A204.1 (cell line): ENCODE data around the gene SERTAD1.
"Not testable (repeated sequence)": the region's sequence is repeated elsewhere in the genome, so short reads cannot be mapped to it uniquely, and the experiment has no call there.

Experiments used
- FAIRE-seq: peaks from 2 replicates; lab custom pipeline; 2012; peaks lifted over from hg19 to GRCh38; lab: Jason Lieb, UNC

The SERTAD1 gene

GRCh38 chr19:40421993-40422747 is 3.6 kb downstream of the SERTAD1 start:
- no peak for FAIRE-seq

GRCh38 chr19:40420766-40421765 is 4.7 kb downstream of the SERTAD1 start:
- no peak for FAIRE-seq

- FAIRE-seq: no peak
Observed at GRCh38 chr19:40420451-40420765, 5.4 kb downstream of the SERTAD1 start.

GRCh38 chr19:40419780-40420179 is 6.0 kb downstream of the SERTAD1 start:
- no peak for FAIRE-seq

- no peak for FAIRE-seq
Observed at GRCh38 chr19:40419066-40419612, 6.7 kb downstream of the SERTAD1 start.

GRCh38 chr19:40418040-40418439 is 7.8 kb downstream of the SERTAD1 start:
- no peak for FAIRE-seq

- no peak for FAIRE-seq
Observed at GRCh38 chr19:40417643-40417981, 8.2 kb downstream of the SERTAD1 start.

- no peak for FAIRE-seq
Observed at GRCh38 chr19:40416918-40417642, 8.7 kb downstream of the SERTAD1 start.

- no peak for FAIRE-seq
Observed at GRCh38 chr19:40415768-40416167, 10.0 kb downstream of the SERTAD1 start.

- FAIRE-seq: no peak
Observed at GRCh38 chr19:40414542-40415535, 11.0 kb downstream of the SERTAD1 start.

- FAIRE-seq: no peak
Observed at GRCh38 chr19:40413291-40413845, 12.4 kb downstream of the SERTAD1 start, which contains the start of gene PRX. PRX (minus strand) TSS chr19:40413378; CDS start chr19:40407932, 5,446 bp downstream.

- no peak for FAIRE-seq
Observed at GRCh38 chr19:40412866-40413265, 12.9 kb downstream of the SERTAD1 start.

GRCh38 chr19:40411958-40412499 is 13.8 kb downstream of the SERTAD1 start:
- no peak for FAIRE-seq

GRCh38 chr19:40411125-40411842 is 14.5 kb downstream of the SERTAD1 start:
- FAIRE-seq: no peak

- no peak for FAIRE-seq
Observed at GRCh38 chr19:40410030-40410389, 15.8 kb downstream of the SERTAD1 start.

GRCh38 chr19:40408598-40408925 is 17.2 kb downstream of the SERTAD1 start:
- not testable (repeated sequence) for FAIRE-seq

- no peak for FAIRE-seq
Observed at GRCh38 chr19:40407714-40408597, 17.8 kb downstream of the SERTAD1 start.

- no peak for FAIRE-seq
Observed at GRCh38 chr19:40403262-40403984, 22.4 kb downstream of the SERTAD1 start.
